Endothelial cell of umbilical vein (primary cell): ENCODE data around the gene NBL1. TPM values are rescaled to one million over a fixed set of nuclear protein-coding genes. Genes with fewer than 3 reads are reported as not detected.

Source experiments
- BruUV-seq: library from RNA; stranded (reverse); fragments of 400-500 nt; replicated peaks from 2 replicates; lab custom pipeline; 2021; lab: Mats Ljungman, UMichigan
- CTCF ChIA-PET: fragments of 300-600, 350-600 bp; sonication (Branson Sonifier 250); formaldehyde crosslinking; loops from one replicate; lab custom pipeline; 2021; ENCODE audit warnings: antibody characterized with exemption, inconsistent platforms; lab: Charles Lee
- POLR2A ChIA-PET: fragments of 300-600, 350-600 bp; sonication (Branson Sonifier 250); formaldehyde crosslinking; loops from one replicate; lab custom pipeline; 2021; ENCODE audit warnings: antibody characterized with exemption, inconsistent platforms; lab: Charles Lee
- DNase-seq: peaks from one replicate; pipeline ENCODE4 v3.0.0-alpha.2; 2011; ENCODE audit warnings: low read depth, low spot score
- FAIRE-seq: peaks from 2 replicates; lab custom pipeline; 2011; peaks lifted over from hg19 to GRCh38; lab: Jason Lieb, UNC
- H2AFZ ChIP-seq: 2 replicates; pipeline ENCODE4 v1.6.0; 2012; ENCODE audit warnings: low read depth, low read length, control low read depth, inconsistent platforms
- H3K27ac ChIP-seq: 2 replicates; pipeline ENCODE4 v1.5.1; 2011; ENCODE audit warnings: low read depth, mild to moderate bottlenecking, control low read depth, low read length, moderate library complexity; ENCODE audit not compliant: insufficient read depth
- H3K27me3 ChIP-seq, 2 experiments: 2 replicates each; pipeline versions ENCODE4 v1.6.0 to v1.6.1; 2011; ENCODE audit warnings: low read length in 2 of 2, mixed read lengths in 1 of 2; ENCODE audit not compliant: control insufficient read depth in 2 of 2, insufficient read depth in 2 of 2
- H3K36me3 ChIP-seq, 2 experiments: 2 replicates in 1 of 2; 3 replicates in 1 of 2; pipeline ENCODE4 v1.5.1; 2011; ENCODE audit warnings: low read length in 2 of 2, mild to moderate bottlenecking in 1 of 2, moderate library complexity in 1 of 2; ENCODE audit not compliant: control insufficient read depth in 2 of 2, insufficient read depth in 2 of 2; ENCODE audit errors: extremely low read depth in 1 of 2
- H3K4me1 ChIP-seq: 3 replicates; pipeline ENCODE4 v1.5.1; 2011; ENCODE audit warnings: mild to moderate bottlenecking, low read length; ENCODE audit not compliant: control insufficient read depth, insufficient read depth; ENCODE audit errors: extremely low read depth
- H3K4me2 ChIP-seq: 2 replicates; pipeline ENCODE4 v1.6.1; 2011; ENCODE audit warnings: low read length, control low read depth, mixed read lengths; ENCODE audit not compliant: insufficient read depth
- H3K4me3 ChIP-seq, 3 experiments: fragments of 200-600 bp in 1 of 3; sonication (generic), shearing (Covaris generic) in 1 of 3; replicated peaks in 1 of 3; 2 replicates each; pipeline ENCODE4 v1.5.1; 2011 to 2016; ENCODE audit warnings: control low read depth in 3 of 3, low read length in 3 of 3, mild to moderate bottlenecking in 2 of 3, inconsistent platforms in 1 of 3, low read depth in 1 of 3, moderate library complexity in 1 of 3; ENCODE audit not compliant: insufficient read depth in 1 of 3
- H3K79me2 ChIP-seq: 2 replicates; pipeline ENCODE4 v1.6.0; 2012; ENCODE audit warnings: low read length, inconsistent platforms; ENCODE audit not compliant: control insufficient read depth, insufficient read depth
- H3K9ac ChIP-seq: replicated peaks from 2 replicates; pipeline ENCODE3; 2011; ENCODE audit warnings: low read length, control low read depth; ENCODE audit not compliant: insufficient read depth; ENCODE audit errors: extremely low read depth
- H3K9me1 ChIP-seq: replicated peaks from 3 replicates; pipeline ENCODE4 v1.6.0; 2011; ENCODE audit warnings: mild to moderate bottlenecking, low read length; ENCODE audit not compliant: control insufficient read depth, insufficient read depth; ENCODE audit errors: extremely low read depth
- H3K9me3 ChIP-seq: replicated peaks from 2 replicates; pipeline ENCODE4 v1.5.1; 2012; ENCODE audit warnings: low read length, inconsistent platforms; ENCODE audit not compliant: control insufficient read depth, insufficient read depth
- H4K20me1 ChIP-seq: replicated peaks from 2 replicates; pipeline ENCODE3; 2011; ENCODE audit warnings: mild to moderate bottlenecking, low read length; ENCODE audit not compliant: control insufficient read depth, insufficient read depth; ENCODE audit errors: extremely low read depth
- CTCF ChIP-seq, 2 donors: IDR thresholded peaks; 1 replicate in 1 of 2; 2 replicates in 1 of 2; pipeline ENCODE4 v1.5.1; 2011; ENCODE audit warnings: low read length in 2 of 2, mild to moderate bottlenecking in 2 of 2, moderate library complexity in 2 of 2, control low read depth in 1 of 2, inconsistent platforms in 1 of 2, low read depth in 1 of 2; ENCODE audit not compliant: insufficient read depth in 1 of 2; ENCODE audit errors: extremely low read depth in 1 of 2
- EZH2 ChIP-seq: IDR thresholded peaks from 2 replicates; pipeline ENCODE4 v1.6.1; 2012; ENCODE audit warnings: borderline replicate concordance, low read depth, mild to moderate bottlenecking, moderate library complexity, low read length, inconsistent platforms; ENCODE audit not compliant: severe bottlenecking
- FOS ChIP-seq: IDR thresholded peaks from 2 replicates; pipeline ENCODE4 v1.6.1; 2011; ENCODE audit warnings: mild to moderate bottlenecking, low read length, moderate library complexity, borderline replicate concordance; ENCODE audit not compliant: insufficient read depth
- GATA2 ChIP-seq: IDR thresholded peaks from 2 replicates; pipeline ENCODE4 v1.7.0; 2011; ENCODE audit warnings: low read depth, mild to moderate bottlenecking, moderate library complexity, mixed read lengths, low read length; ENCODE audit not compliant: insufficient read length, insufficient read depth
- JUN ChIP-seq: IDR thresholded peaks from 2 replicates; pipeline ENCODE4 v1.6.1; 2011; ENCODE audit warnings: borderline replicate concordance, low read depth; ENCODE audit not compliant: insufficient read length, insufficient read depth
- MAX ChIP-seq: IDR thresholded peaks from 2 replicates; pipeline ENCODE4 v1.6.1; 2011; ENCODE audit not compliant: insufficient read depth, insufficient read length
- MYC ChIP-seq: IDR thresholded peaks from one replicate; pipeline ENCODE4 v1.6.1; 2011; ENCODE audit warnings: mild to moderate bottlenecking, low read depth, low read length
- POLR2A ChIP-seq: IDR thresholded peaks from 2 replicates; pipeline ENCODE4 v1.6.1; 2012; ENCODE audit warnings: low read depth, mild to moderate bottlenecking, control low read depth, low read length
- POLR2AphosphoS5 ChIP-seq: IDR thresholded peaks from 2 replicates; pipeline ENCODE4 v1.6.1; 2012; ENCODE audit warnings: low read depth, mild to moderate bottlenecking, control low read depth, low read length, moderate library complexity; ENCODE audit not compliant: insufficient read depth
- dilution Hi-C: fragments of 300-500 bp; cut with MboI; formaldehyde crosslinking; loops from one replicate; pipeline ENCODE4 v1.15.0; 2019; ENCODE audit warnings: low sequenced_read_pairs; ENCODE audit not compliant: extremely low pct_ligation_motif_present
- intact Hi-C: fragments of 100-400 bp; cut with micrococcal nuclease; formaldehyde crosslinking; loops from one replicate; pipeline ENCODE4 v1.10.0; 2022
- polyA plus RNA-seq, 4 experiments: library from polyadenylated mRNA; depleted of rRNA in 3 of 4; stranded (reverse) in 3 of 4; unstranded in 1 of 4; fragments of >200 nt; gene quantifications; 2 replicates each; pipeline versions ENCODE4 v1.2.1 to v1.2.3, GENCODE V29; 2011 to 2012; ENCODE audit warnings: missing spikeins in 1 of 4
- total RNA-seq: library from RNA; stranded (reverse); gene quantifications from 2 replicates; pipeline ENCODE4 v1.2.3, GENCODE V29; 2021

NBL1 gene
- total and polyA plus RNA-seq, 2 donors (not counting 3 experiments of a cell fraction or from before 2014, with no cell fraction given) = 36.2 to 40.5 TPM

- H3K4me1 ChIP-seq = peaks cover 3% of the 10 kb centered on the region
- ChIA-PET POLR2A (no interaction called here), CTCF (interaction anchor here (0.6 to 4.7 kb wide), 7 partner anchors 9 to 248 kb away, joined by 3 to 21 read pairs (median 5); a partner anchor contains a TSS)
- no peaks in the 10 kb centered on the region for H3K79me2 ChIP-seq
- DNase-seq (no peak), FAIRE-seq (no peak)
- no peak for TF ChIP-seq POLR2AphosphoS5
- no peak for TF ChIP-seq MAX
- no peak for TF ChIP-seq EZH2
- no peak for TF ChIP-seq POLR2A
- TF ChIP-seq JUN = no peak
- no peak for TF ChIP-seq CTCF (IDR thresholded peaks at IDR 0.05; ENCODE audit: extremely low read depth in 1 of 2, insufficient read depth in 1 of 2, low read depth in 1 of 2, low read length in 2 of 2)
- no peak for TF ChIP-seq FOS
- no peak for TF ChIP-seq GATA2
- no peak for TF ChIP-seq MYC
- intact Hi-C loops (no loop called here), dilution Hi-C loops (loop anchor here (25.0 kb wide), 1 partner anchor 228 kb away; no protein-coding TSS in a partner anchor)
- peaks cover 0 to 1% of the 10 kb centered on the region in 2 experiments for H3K27me3 ChIP-seq
- no peak overlapping the region for H3K9ac ChIP-seq
- H3K27ac ChIP-seq = no peak overlapping the region
- no peak overlapping the region for H3K4me3 ChIP-seq
- H3K9me1 ChIP-seq = no peaks in the 10 kb centered on the region
- no peak overlapping the region for H2AFZ ChIP-seq
- no peaks in the 10 kb centered on the region for H3K9me3 ChIP-seq
- BruUV-seq = no TSS peak
- no peak overlapping the region for H3K4me2 ChIP-seq
- no peaks in the 10 kb centered on the region for H4K20me1 ChIP-seq
- no peaks in the 10 kb centered on the region for H3K36me3 ChIP-seq
Observed at GRCh38 chr1:19639999-19640362, 4.1 kb upstream of the NBL1 start.
